HG02678 (cell line): ENCODE measurements around the gene MYH7.
"Not testable (repeated sequence)": the region's sequence is repeated elsewhere in the genome, so short reads cannot be mapped to it uniquely, and the experiment has no call there.

ENCODE experiments used
- ATAC-seq: cut with Tn5 transposase; IDR thresholded peaks from one replicate; pipeline ENCODE4 v1.9.1; 2021; ENCODE audit warnings: mild to moderate bottlenecking, moderate library complexity; ENCODE audit not compliant: unreplicated experiment

The MYH7 gene

DNA sequence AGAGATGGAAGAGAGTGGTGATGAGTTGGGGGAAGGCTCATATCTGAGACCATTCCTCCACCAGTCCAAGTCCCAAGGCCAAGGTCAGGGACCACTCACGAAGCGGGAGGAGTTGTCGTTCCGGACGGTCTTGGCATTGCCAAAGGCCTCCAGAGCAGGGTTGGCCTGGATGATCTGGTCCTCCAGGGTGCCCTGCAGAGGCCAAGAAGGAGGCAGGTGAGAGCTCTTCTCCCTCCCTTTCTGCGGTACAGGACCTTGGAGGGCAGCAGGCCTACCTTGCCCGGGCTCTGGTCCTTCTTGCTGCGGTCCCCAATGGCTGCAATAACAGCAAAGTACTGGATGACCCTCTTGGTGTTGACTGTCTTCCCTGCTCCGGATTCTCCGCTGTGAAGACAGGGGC is 4.0 kb downstream of the MYH7 start:
- ATAC-seq: no peak

DNA sequence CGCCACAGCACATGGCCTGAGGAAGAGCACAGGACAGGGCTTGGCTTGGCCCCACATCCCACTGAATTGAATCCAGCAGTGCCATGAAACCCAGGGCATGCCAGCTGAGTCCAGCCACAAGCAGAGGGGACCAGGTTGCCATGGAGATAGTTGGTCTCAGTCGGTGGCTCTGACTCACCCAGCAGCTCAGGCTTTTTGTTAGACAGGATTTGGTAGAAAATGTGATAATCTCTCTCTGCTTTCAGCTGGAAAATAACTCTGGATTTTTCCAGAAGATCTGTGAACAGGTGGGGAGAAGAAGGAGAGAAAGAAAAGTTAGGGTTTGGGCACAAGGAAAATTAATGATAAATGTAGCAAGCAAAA is 4.8 kb downstream of the MYH7 start:
- no peak for ATAC-seq

- no peak for ATAC-seq
Measured at GRCh38 chr14:23430016-23430722, 5.3 kb downstream of the MYH7 start.

- no peak for ATAC-seq
Measured at GRCh38 chr14:23428686-23429495, 6.6 kb downstream of the MYH7 start.

DNA sequence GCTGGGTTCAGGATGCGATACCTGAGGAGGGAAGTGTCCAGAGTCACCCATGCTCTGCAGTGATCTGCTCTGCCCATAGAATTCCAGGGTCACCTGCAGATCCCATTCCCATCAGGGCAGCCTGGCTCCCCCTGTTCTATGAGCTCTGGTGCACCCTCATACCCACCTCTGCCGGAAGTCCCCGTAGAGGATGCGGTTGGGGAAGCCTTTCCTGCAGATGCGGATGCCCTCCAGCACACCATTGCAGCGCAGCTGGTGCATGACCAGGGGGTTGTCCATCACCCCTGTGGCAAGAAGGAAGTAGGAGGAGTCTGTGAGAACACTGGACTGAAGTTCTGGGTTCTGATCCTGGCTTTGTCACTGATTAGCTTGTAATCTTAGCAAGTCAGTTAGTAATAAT is 9.7 kb downstream of the MYH7 start:
- ATAC-seq: not testable (repeated sequence)

- ATAC-seq: no peak
Measured at GRCh38 chr14:23425169-23425568, 10.3 kb downstream of the MYH7 start.

DNA sequence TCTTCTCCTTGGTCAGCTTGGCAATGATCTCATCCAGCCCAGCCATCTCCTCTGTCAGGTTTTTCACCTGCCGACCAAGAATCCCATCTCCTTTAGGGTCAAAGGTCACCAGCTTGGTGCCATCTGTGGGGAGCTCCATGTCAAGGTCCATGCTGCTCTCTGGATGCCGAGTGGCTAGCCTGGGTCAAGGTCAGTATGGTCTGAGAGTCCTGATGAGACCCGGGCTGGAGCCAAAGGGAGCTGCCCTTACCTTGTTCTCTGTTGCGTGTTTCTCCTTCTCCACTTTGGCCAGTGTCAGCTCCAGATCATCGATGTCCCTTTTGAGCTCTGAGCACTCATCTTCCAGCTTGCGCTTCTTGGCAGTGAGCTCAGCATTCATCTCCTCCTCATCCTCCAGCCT is 11.8 kb downstream of the MYH7 start:
- ATAC-seq: no peak

DNA sequence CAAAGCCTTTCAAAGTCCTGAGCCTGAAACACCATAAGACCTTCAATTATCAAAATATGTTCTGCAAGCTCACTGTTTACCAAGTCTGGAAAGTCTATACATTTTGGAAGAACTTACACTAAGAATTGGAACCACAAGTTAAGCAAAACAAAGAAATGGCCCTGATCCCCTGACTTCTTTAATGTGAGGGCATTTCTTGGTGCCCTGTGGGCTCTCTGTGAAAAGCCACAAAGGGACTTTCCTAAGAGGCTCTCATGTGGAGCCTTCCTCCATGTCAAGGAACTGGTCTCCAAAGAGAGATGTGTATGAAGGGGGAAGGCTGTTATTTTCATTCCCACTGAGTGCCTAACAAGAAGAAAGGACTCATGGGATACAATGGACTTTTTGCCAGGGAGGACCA is 13.9 kb downstream of the MYH7 start:
- no peak for ATAC-seq

DNA sequence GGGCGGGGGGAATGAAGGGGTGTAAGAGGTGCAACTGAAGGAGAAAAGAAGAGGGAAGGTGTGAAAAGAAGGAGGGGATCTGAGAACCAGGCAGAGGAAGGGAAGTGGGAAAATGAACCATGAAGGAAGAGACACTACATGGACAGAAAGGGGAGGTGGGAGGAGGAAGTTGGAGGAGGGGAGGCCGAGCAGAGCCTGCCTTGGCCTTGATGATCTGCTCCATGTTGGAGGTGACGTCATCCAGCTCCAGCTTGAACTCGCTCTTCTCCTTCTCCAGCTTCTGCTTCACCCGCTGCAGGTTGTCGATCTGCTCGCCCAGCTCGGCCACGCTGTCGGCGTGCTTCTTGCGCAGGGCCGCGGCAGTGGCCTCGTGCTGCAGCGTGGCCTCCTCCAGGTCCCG is 15.8 kb downstream of the MYH7 start:
- ATAC-seq: not testable (repeated sequence)

- no peak for ATAC-seq
Measured at GRCh38 chr14:23418021-23418420, 17.4 kb downstream of the MYH7 start.

- not testable (repeated sequence) for ATAC-seq
Measured at GRCh38 chr14:23417269-23417668, 18.2 kb downstream of the MYH7 start.

- no peak for ATAC-seq
Measured at GRCh38 chr14:23416801-23417200, 18.7 kb downstream of the MYH7 start.

DNA sequence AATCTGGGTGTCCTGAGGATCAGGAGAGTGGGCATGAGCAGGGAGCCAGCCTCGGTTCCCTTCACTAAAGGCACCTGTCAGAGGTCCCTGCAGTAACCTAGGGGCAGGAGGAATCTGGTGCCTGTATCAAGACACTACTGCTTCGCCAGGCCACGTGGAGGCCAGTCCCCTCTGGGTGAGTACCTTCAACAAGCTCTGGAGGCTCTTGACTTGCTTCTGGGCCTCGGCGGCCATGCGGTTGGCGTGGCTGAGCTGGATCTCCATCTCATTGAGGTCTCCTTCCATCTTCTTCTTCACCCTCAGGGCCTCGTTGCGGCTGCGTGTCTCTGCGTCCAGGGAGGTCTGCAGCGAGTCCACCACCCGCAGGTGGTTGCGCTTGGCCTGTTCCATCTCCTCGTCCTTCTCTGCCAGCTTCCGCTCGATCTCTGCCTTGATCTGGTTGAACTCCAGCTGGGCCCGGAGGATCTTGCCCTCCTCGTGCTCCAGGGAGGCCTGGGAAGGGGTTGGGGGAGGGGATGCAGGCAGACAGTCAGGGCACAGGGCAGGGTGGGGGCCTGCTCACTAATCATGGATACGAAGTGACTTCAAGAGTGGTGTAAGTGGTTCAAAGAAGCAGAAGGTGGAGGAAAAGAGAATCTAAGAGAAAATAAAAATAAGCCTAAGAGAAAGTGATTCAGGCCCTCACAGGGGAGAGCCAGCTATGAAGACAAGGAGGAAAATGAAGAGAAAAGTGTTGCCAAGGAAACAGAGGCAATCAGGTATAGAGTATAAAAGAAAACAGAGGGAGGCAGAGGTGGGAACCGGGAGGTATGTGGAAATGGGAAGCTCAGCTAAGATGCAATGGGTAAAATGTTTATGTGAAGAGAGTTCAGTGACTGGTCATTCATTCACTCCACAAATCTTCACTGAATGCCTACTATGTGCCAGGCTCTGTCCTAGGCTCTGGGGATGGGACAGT is 19.4 kb downstream of the MYH7 start:
- ATAC-seq: no peak

GRCh38 chr14:23414906-23415820 is 20.3 kb downstream of the MYH7 start:
- no peak for ATAC-seq

- ATAC-seq: no peak
Measured at GRCh38 chr14:23414254-23414653, 21.2 kb downstream of the MYH7 start.

DNA sequence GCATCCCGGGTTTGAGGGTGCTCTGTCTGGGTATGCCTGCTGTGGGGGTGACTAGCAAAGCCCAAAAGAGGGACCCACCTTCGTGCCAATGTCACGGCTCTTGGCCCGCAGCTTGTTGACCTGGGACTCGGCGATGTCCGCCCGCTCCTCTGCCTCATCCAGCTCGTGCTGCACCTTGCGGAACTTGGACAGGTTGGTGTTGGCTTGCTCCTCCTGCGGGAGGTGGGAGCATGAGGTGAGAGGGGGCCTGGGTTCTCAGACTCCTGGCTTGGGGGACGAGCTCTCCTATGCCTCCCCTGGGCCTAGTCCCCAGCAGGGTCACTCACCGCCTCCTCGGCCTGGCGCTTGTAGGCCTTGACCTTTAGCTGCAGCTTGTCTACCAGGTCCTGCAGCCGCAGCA is 21.8 kb downstream of the MYH7 start:
- ATAC-seq: no peak

GRCh38 chr14:23411563-23412525 is 23.6 kb downstream of the MYH7 start:
- ATAC-seq: no peak

GRCh38 chr14:23409966-23410635 is 25.4 kb downstream of the MYH7 start:
- ATAC-seq: no peak

- ATAC-seq: no peak
Measured at GRCh38 chr14:23409475-23409874, 26.0 kb downstream of the MYH7 start.
